H1 (cell line): ENCODE measurements around the gene MYO9B. TPM values are rescaled to one million over a fixed set of nuclear protein-coding genes. Genes with fewer than 3 reads are reported as not detected.

Experiments used
- CREB1 ChIP-seq: IDR thresholded peaks from 2 replicates; pipeline ENCODE4 v1.6.1; 2012; ENCODE audit warnings: inconsistent platforms
- HDAC2 ChIP-seq, 2 experiments: fragments of 300-600 bp in 1 of 2; sonication (generic) in 1 of 2; IDR thresholded peaks; 2 replicates each; pipeline ENCODE4 v1.6.1; 2011 to 2012; ENCODE audit warnings: low read depth in 2 of 2, low read length in 2 of 2, mild to moderate bottlenecking in 2 of 2, moderate library complexity in 2 of 2, borderline replicate concordance in 1 of 2, inconsistent platforms in 1 of 2
- HDAC6 ChIP-seq: IDR thresholded peaks from one replicate; pipeline ENCODE4 v1.7.1; 2012; ENCODE audit warnings: low read depth, mild to moderate bottlenecking, inconsistent platforms, low read length, moderate library complexity
- KDM1A ChIP-seq: fragments of 200-600, 300-600 bp; sonication (generic); IDR thresholded peaks from 2 replicates; pipeline ENCODE4 v1.7.1; 2016; ENCODE audit warnings: mild to moderate bottlenecking, low read length, borderline replicate concordance
- KDM4A ChIP-seq: IDR thresholded peaks from one replicate; pipeline ENCODE4 v1.7.1; 2012; ENCODE audit warnings: low read depth, mild to moderate bottlenecking, moderate library complexity, low read length, inconsistent platforms; ENCODE audit not compliant: severe bottlenecking
- POLR2A ChIP-seq, 2 experiments: IDR thresholded peaks; 1 replicate in 1 of 2; 2 replicates in 1 of 2; pipeline ENCODE4 v1.6.1; 2011; ENCODE audit warnings: low read depth in 2 of 2, low read length in 2 of 2, mild to moderate bottlenecking in 2 of 2; ENCODE audit errors: control extremely low read depth in 1 of 2
- RNF2 ChIP-seq: fragments of 200-900, 300-1000 bp; sonication (generic); IDR thresholded peaks from 2 replicates; pipeline ENCODE4 v1.7.1; 2016; ENCODE audit warnings: borderline replicate concordance, low read depth, mild to moderate bottlenecking, antibody characterized with exemption, low read length; ENCODE audit not compliant: poor library complexity, severe bottlenecking; ENCODE audit errors: missing control alignments
- SIN3A ChIP-seq, 2 experiments: IDR thresholded peaks in 1 of 2; conservative IDR thresholded peaks in 1 of 2; 2 replicates each; pipeline ENCODE4 v1.6.1; 2011 to 2012; ENCODE audit warnings: low read length in 2 of 2, improper control_type of control experiment in 1 of 2, low read depth in 1 of 2, mild to moderate bottlenecking in 1 of 2
- SP4 ChIP-seq: IDR thresholded peaks from 2 replicates; pipeline ENCODE4 v1.6.1; 2012; ENCODE audit warnings: low read length, inconsistent platforms
- SUZ12 ChIP-seq: fragments of 200-600 bp; sonication (generic); IDR thresholded peaks from 2 replicates; pipeline ENCODE4 v1.6.1; 2012; ENCODE audit warnings: mild to moderate bottlenecking, inconsistent platforms, low read length, moderate library complexity, mixed read lengths
- polyA plus RNA-seq, 7 experiments: library from polyadenylated mRNA; depleted of rRNA in 3 of 7; stranded (reverse) in 5 of 7; unstranded in 2 of 7; fragments of >200 nt in 5 of 7; fragments of 200-250 nt in 2 of 7; gene quantifications; 1 replicate in 5 of 7; 2 replicates in 1 of 7; 4 replicates in 1 of 7; pipeline versions ENCODE4 v1.2.1 to v1.2.3, GENCODE V29; 2011 to 2013; ENCODE audit warnings: missing spikeins in 2 of 7, mixed read lengths in 2 of 7
- total RNA-seq: library from RNA; stranded (reverse); fragmentation: NEBNext Ultra II Directional; extraction: Animal tissue kit (Norgen Biotek cat#: 25700); gene quantifications from 2 replicates; pipeline ENCODE4 v1.2.1, GENCODE V29; 2021

Gene MYO9B
- total and polyA plus RNA-seq, 2 of the 8 experiments (the other 6 are each of a cell fraction or from before 2014, with no cell fraction given), result 27.6 to 77.1 TPM

- TF ChIP-seq HDAC2 (IDR thresholded peaks at IDR 0.05; ENCODE audit: borderline replicate concordance in 1 of 2, low read depth in 2 of 2, low read length in 2 of 2), result 0 out of 4 replicates have a peak, but pooled peaks of 1 of the 2 experiments have one; percentile 21
- peak; percentile 49 for TF ChIP-seq KDM4A
- TF ChIP-seq HDAC6, result no peak
- no peak for TF ChIP-seq RNF2
- peak in 1 of 2 experiments; percentile 45; a peak in 1 of 3 replicates for TF ChIP-seq POLR2A (IDR thresholded peaks at IDR 0.05; ENCODE audit: control extremely low read depth in 1 of 2, low read depth in 2 of 2, low read length in 2 of 2)
- no peak for TF ChIP-seq SUZ12
- no peak for TF ChIP-seq SIN3A (conservative IDR thresholded peaks at IDR 0.05 in 1 of 2, IDR thresholded peaks at IDR 0.05 in 1 of 2; ENCODE audit: low read depth in 1 of 2, low read length in 2 of 2)
- TF ChIP-seq KDM1A, result no peak
- TF ChIP-seq SP4, result no peak
- TF ChIP-seq CREB1, result no peak
These were observed 48.7 kb upstream of the MYO9B start, which contains the start of gene CPAMD8 (continued) for GRCh38 chr19:17026706-17027534.
